Measurements from ENCODE around the gene KHDC4. TPM values are rescaled to one million over a fixed set of nuclear protein-coding genes. Genes with fewer than 3 reads are reported as not detected.

KHDC4 gene
- total RNA-seq, 2 donors from 2014 or later = 32.7 to 40.5 TPM

DNA sequence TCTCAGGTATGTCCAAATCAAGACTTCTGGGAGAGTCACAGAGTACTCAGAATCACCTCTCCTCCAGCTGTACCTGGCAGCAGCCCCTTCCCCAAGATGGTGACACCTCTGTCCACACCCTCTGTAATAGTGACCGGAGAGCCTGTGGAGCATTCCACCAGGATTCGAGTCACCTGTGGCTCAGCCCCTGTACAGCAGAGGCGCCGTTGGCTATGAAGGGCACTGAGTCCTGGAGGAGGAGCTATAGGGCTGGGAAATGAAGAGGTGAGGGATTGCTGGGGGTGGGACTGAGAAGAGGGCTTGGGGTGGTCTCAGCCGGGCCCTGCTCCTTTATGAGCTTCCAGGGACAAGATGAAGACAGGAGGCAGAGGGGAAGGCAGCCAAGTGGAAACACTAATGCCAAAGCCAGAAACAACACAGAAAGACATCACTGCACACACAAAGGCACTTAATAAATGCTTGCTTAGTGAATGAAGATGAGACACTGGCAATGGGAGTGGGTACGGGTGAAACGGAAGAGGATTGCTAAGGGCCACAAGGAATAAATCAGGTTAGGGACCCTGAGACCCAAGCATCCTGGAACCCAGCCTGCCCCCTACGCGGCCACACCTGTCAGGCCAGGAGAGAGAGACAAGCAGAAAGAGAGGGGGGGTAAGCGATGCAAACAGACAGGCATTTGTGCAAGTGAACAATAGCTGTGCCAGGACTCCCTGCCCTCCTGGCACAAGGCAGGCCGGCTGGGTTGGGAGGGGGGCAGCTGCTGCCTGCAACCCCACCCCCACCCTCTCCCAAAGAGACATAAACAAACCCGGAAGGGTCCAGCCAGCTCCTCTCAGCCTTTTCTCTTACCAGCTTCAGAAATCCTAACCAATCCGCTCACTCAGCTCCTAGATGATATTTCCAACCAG is 40.2 kb upstream of the KHDC4 start:
- Histone ChIP-seq H3K9me3 (no peaks in the 10 kb centered on the region), H3K36me3 (replicated peaks in 1 of 2; ENCODE audit: insufficient read depth in 1 of 2, low read depth in 2 of 2) (no peaks in the 10 kb centered on the region), H3K4me1 (peaks cover 53% of the 10 kb centered on the region), H3K27me3 (no peaks in the 10 kb centered on the region), H3K4me3 (no peak overlapping the region), H3K27ac (peak overlapping the region in 3 of 4 donors; percentile 85 to 92 (median 86))
- WGBS, 2 donors = 48 to 61% methylated on average over 11 to 13 of the region's 13 CpGs
- intact Hi-C loops (cut with DNase I) = no loop called here
- DNase-seq (peak in 1 of 4 donors; percentile 17), ATAC-seq (no peak)
- no peak for TF ChIP-seq CTCF (IDR thresholded peaks at IDR 0.05)
- no peak for TF ChIP-seq POLR2A (IDR thresholded peaks at IDR 0.05)

DNA sequence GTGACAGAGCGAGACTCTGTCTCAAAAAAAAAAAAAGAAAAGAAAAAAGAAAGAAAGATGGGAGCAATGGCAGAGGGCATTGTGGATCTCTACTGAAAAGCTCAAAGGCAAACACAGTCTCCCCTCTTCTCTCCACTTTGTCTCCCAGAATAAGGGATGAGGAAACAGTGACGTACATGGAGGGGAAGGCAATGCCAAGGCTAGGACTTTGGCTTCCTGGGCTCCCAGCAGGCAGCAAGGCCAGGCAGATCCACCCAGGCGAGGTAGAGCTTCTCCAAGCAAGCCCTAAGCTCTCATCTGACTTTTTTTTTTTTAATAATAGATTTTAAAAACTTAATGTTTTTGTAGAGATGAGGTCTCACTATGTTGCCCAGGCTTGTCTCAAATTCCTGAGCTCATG is 39.5 kb upstream of the KHDC4 start:
- H3K27me3 ChIP-seq = no peaks in the 10 kb centered on the region
- peaks cover 46% of the 10 kb centered on the region for H3K4me1 ChIP-seq
- H3K27ac ChIP-seq = peak overlapping the region in 1 of 4 donors; percentile 92
- no peak for TF ChIP-seq CTCF (IDR thresholded peaks at IDR 0.05)
- no peak for TF ChIP-seq POLR2A (IDR thresholded peaks at IDR 0.05)
- 75 to 80% methylated on average over 3 of the region's 3 CpGs for WGBS, 2 donors
- H3K36me3 ChIP-seq (replicated peaks in 1 of 2; ENCODE audit: insufficient read depth in 1 of 2, low read depth in 2 of 2) = no peaks in the 10 kb centered on the region
- H3K9me3 ChIP-seq = no peaks in the 10 kb centered on the region
- DNase-seq (no peak), ATAC-seq (no peak)
- intact Hi-C loops (cut with DNase I) = no loop called here
- H3K4me3 ChIP-seq = no peak overlapping the region

DNA sequence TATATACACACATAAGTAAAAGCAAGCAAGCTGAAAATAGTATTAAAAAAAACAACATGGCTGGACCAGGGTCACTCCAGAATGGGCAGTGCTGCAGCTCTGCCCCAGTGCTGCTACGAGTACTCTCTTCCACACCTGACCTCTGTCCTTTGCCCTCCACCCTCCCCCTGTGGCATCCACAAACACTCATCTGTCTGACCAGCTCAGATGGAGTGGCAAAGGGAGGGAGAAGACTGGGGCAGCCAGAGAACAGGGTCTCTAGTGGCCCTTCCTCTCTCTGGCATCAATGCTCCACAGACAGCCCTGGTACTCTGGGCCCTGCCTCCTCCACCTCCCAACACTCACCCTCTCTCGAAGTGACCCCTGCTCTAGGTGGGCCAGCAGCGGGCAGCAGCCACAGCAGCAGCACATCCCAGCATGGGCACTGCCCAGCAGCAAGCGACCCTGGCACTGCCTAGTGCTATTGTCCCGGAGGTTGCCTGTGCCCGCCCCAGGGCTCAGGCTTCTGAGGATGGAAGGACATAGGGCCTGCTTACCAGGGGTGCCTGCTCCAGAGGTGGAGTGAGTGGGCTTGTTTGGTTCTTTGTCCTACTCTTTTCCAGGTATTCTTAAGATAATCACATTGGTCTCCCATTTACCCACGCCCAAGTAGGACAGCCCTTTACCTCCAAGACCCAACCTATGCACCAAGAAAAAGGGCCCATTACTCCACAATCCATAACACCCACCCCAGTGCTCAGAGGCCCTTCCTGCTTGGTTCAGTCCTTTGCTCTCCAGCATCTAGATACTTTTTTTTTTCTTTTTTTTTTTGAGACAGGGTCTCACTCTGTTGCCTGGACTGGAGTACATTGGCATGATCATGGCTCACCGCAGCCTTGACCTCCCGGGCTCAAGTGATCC is 37.9 kb upstream of the KHDC4 start:
- peaks cover 36% of the 10 kb centered on the region for H3K4me1 ChIP-seq
- no peak overlapping the region for H3K27ac ChIP-seq
- TF ChIP-seq POLR2A (IDR thresholded peaks at IDR 0.05) = no peak
- TF ChIP-seq CTCF (IDR thresholded peaks at IDR 0.05) = no peak
- WGBS, 2 donors = 76 to 80% methylated on average over 6 to 9 of the region's 9 CpGs
- intact Hi-C loops (cut with DNase I) = no loop called here
- ATAC-seq = no peak
- no peaks in the 10 kb centered on the region for H3K36me3 ChIP-seq (replicated peaks in 1 of 2; ENCODE audit: insufficient read depth in 1 of 2, low read depth in 2 of 2)
- no peaks in the 10 kb centered on the region for H3K27me3 ChIP-seq
- H3K9me3 ChIP-seq = no peaks in the 10 kb centered on the region
- DNase-seq = no peak
- no peak overlapping the region for H3K4me3 ChIP-seq

- DNase-seq (peak in 2 of 4 donors; percentile 27 to 73), ATAC-seq (peak; percentile 34)
- Histone ChIP-seq H3K9me3 (no peaks in the 10 kb centered on the region), H3K36me3 (replicated peaks in 1 of 2; ENCODE audit: insufficient read depth in 1 of 2, low read depth in 2 of 2) (peaks cover 2 to 7% of the 10 kb centered on the region in 2 donors), H3K27ac (peak overlapping the region in 1 of 4 donors; percentile 57), H3K27me3 (no peaks in the 10 kb centered on the region), H3K4me3 (no peak overlapping the region), H3K4me1 (peaks cover 22% of the 10 kb centered on the region)
- WGBS, 2 donors = 56 to 69% methylated on average over 11 of the region's 11 CpGs
- intact Hi-C loops (cut with DNase I) = no loop called here
- TF ChIP-seq CTCF (IDR thresholded peaks at IDR 0.05) (no peak), POLR2A (IDR thresholded peaks at IDR 0.05) (no peak)
These were observed 36.4 kb upstream of the KHDC4 start for GRCh38 chr1:155970531-155971167.

Measured in body of pancreas (tissue), 4 donors.